OCI-LY3 (cell line): Measurements from ENCODE around the gene TOMM22.

ENCODE experiments used
- H2AFZ ChIP-seq: fragments of 200-600, 300-600 bp; shearing (Covaris generic); 2 replicates; pipeline ENCODE4 v1.6.0; 2014; ENCODE audit warnings: antibody characterized with exemption, low read depth, low read length
- H3K27ac ChIP-seq: fragments of 200-600, 300-600 bp; sonication (generic); 2 replicates; pipeline ENCODE4 v1.5.1; 2014; ENCODE audit warnings: mild to moderate bottlenecking, low read length, moderate library complexity, mixed read lengths
- H3K27me3 ChIP-seq: fragments of 200-600, 300-600 bp; sonication (generic); 2 replicates; pipeline ENCODE4 v1.6.1; 2014; ENCODE audit warnings: low read depth, low read length, mixed read lengths
- H3K36me3 ChIP-seq: fragments of 200-600, 300-600 bp; sonication (generic); replicated peaks from 2 replicates; pipeline ENCODE3; 2014; ENCODE audit warnings: low read depth, low read length, mixed read lengths
- H3K4me1 ChIP-seq: fragments of 300-600, 200-600 bp; sonication (generic); 2 replicates; pipeline ENCODE4 v1.6.1; 2014; ENCODE audit warnings: low read length, mixed read lengths
- H3K4me2 ChIP-seq: fragments of 200-600, 300-600 bp; sonication (generic); 2 replicates; pipeline ENCODE4 v1.6.1; 2014; ENCODE audit warnings: low read length, mixed read lengths
- H3K4me3 ChIP-seq: fragments of 300-600, 200-600 bp; sonication (generic); 2 replicates; pipeline ENCODE4 v1.5.1; 2014; ENCODE audit warnings: antibody characterized with exemption, mild to moderate bottlenecking, low read length, moderate library complexity
- H3K79me2 ChIP-seq: fragments of 300-600, 200-600 bp; shearing (Covaris generic); 2 replicates; pipeline ENCODE4 v1.6.1; 2014; ENCODE audit warnings: mild to moderate bottlenecking, low read length, mixed read lengths
- H3K9ac ChIP-seq: fragments of 300-600, 200-600 bp; shearing (Covaris generic); 2 replicates; pipeline ENCODE4 v1.6.0; 2014; ENCODE audit warnings: mild to moderate bottlenecking, low read length, moderate library complexity
- H3K9me3 ChIP-seq: fragments of 200-600, 300-600 bp; shearing (Covaris generic); 2 replicates; pipeline ENCODE4 v1.6.1; 2014; ENCODE audit warnings: low read length, mixed read lengths; ENCODE audit not compliant: insufficient read depth
- H4K20me1 ChIP-seq: fragments of 200-600, 300-600 bp; sonication (generic); 2 replicates; pipeline ENCODE4 v1.6.1; 2016; ENCODE audit warnings: low read length, mixed read lengths; ENCODE audit not compliant: insufficient read depth
- EZH2phosphoT487 ChIP-seq: fragments of 200-600 bp; shearing (Covaris generic); IDR thresholded peaks from 2 replicates; pipeline ENCODE4 v1.6.1; 2018; ENCODE audit warnings: antibody characterized with exemption, mixed run types, low read depth
- TF ChIP-seq, protein P1 (sequence below): fragments of 200-600, 300-600 bp; sonication (generic); IDR thresholded peaks from 2 replicates; pipeline ENCODE4 v1.5.1; 2014; ENCODE audit warnings: antibody characterized with exemption, low read length, low read depth

TOMM22 gene

DNA sequence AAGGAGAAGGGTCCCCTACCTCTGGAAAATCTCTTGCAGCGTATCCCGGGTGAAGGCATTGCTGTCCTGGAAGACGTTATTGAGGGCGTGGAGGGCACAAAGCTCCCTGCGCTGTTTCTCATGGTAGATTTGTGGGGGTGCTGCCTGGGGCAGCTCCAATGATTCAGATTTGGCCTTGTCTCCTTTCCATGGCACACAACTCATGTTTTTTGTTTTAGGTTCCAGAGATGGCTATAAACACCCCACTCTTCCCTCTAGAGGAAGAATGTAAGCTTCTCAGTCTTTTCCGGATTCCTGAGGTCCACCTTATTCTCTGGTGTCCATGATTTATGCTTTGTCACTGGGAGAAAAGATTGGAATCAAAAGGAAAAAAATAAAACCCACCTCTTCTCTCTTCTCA is 18.0 kb downstream of the TOMM22 start:
- peaks cover 19% of the 10 kb centered on the region for H3K36me3 ChIP-seq
- H3K4me2 ChIP-seq, result peak overlapping the region; percentile 96
- no peak overlapping the region for H2AFZ ChIP-seq
- no peaks in the 10 kb centered on the region for H4K20me1 ChIP-seq
- H3K27me3 ChIP-seq, result no peaks in the 10 kb centered on the region
- no peaks in the 10 kb centered on the region for H3K9me3 ChIP-seq
- no peak overlapping the region for H3K27ac ChIP-seq
- H3K4me1 ChIP-seq, result peaks cover 23% of the 10 kb centered on the region
- no peak for TF ChIP-seq EZH2phosphoT487
- TF ChIP-seq, protein P1, sequence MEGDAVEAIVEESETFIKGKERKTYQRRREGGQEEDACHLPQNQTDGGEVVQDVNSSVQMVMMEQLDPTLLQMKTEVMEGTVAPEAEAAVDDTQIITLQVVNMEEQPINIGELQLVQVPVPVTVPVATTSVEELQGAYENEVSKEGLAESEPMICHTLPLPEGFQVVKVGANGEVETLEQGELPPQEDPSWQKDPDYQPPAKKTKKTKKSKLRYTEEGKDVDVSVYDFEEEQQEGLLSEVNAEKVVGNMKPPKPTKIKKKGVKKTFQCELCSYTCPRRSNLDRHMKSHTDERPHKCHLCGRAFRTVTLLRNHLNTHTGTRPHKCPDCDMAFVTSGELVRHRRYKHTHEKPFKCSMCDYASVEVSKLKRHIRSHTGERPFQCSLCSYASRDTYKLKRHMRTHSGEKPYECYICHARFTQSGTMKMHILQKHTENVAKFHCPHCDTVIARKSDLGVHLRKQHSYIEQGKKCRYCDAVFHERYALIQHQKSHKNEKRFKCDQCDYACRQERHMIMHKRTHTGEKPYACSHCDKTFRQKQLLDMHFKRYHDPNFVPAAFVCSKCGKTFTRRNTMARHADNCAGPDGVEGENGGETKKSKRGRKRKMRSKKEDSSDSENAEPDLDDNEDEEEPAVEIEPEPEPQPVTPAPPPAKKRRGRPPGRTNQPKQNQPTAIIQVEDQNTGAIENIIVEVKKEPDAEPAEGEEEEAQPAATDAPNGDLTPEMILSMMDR, result no peak
- peak overlapping the region; percentile 94 for H3K9ac ChIP-seq
- H3K4me3 ChIP-seq, result peak overlapping the region; percentile 92
- H3K79me2 ChIP-seq, result peaks cover 51% of the 10 kb centered on the region

GRCh38 chr22:38700270-38700788 is 18.6 kb downstream of the TOMM22 start:
- Histone ChIP-seq H3K9ac (peak overlapping the region; percentile 94), H3K4me3 (peak overlapping the region; percentile 92), H3K79me2 (peaks cover 47% of the 10 kb centered on the region), H3K9me3 (no peaks in the 10 kb centered on the region), H4K20me1 (no peaks in the 10 kb centered on the region), H3K27me3 (no peaks in the 10 kb centered on the region), H2AFZ (peak overlapping the region; percentile 47), H3K36me3 (peaks cover 15% of the 10 kb centered on the region), H3K27ac (peak overlapping the region; percentile 47), H3K4me1 (peaks cover 24% of the 10 kb centered on the region), H3K4me2 (peak overlapping the region; percentile 96)
- TF ChIP-seq EZH2phosphoT487, result no peak
- TF ChIP-seq, protein P1, result no peak

GRCh38 chr22:38700789-38701628 is 19.3 kb downstream of the TOMM22 start, which contains the start of gene JOSD1:
JOSD1 (minus strand) TSS chr22:38700943; CDS start chr22:38699987, 956 bp downstream.
- TF ChIP-seq, protein P1, result no peak; the same call in 1 of the 2 replicates
- no peak for TF ChIP-seq EZH2phosphoT487
- Histone ChIP-seq H4K20me1 (no peaks in the 10 kb centered on the region), H3K9me3 (no peaks in the 10 kb centered on the region), H3K4me1 (peaks cover 24% of the 10 kb centered on the region), H3K9ac (peak within 1 kb of the TSS; percentile 94), H3K27ac (peak within 1 kb of the TSS; percentile 50), H3K27me3 (no peaks in the 10 kb centered on the region), H3K4me2 (peak within 1 kb of the TSS; percentile 96), H3K36me3 (peaks cover 15% of the 10 kb centered on the region), H2AFZ (peak within 1 kb of the TSS; percentile 93), H3K79me2 (peaks cover 47% of the 10 kb centered on the region), H3K4me3 (peak within 1 kb of the TSS; percentile 92)

DNA sequence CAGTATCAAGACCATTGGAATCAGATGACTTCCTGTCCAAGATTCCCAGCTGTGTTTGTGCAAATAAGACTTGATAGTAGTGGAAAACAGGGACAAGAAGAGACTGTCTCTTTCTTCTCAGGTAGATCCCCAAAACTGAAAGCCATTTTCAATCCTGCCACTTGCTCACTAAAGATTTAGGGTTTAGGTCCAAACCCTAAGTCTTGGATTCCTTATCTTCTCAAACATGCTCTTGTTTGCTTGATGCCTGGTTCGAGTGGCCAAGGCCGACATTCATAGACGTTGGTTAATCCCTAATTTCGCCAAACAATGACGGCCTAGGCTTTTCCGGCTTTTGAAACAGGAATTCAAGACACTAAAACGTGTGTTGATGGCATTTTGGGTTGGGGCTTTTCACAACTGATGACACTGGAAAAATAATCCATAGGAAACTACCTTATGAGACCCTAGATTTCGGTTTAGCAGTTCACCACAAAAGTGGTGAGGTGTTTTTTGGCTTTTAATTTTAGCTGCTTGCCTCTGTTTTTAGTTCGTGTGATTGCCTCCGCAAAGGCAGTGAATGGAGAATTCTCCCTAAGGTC is 23.0 kb downstream of the TOMM22 start:
- Histone ChIP-seq H3K27ac (peak overlapping the region; percentile 47), H3K36me3 (peaks cover 12% of the 10 kb centered on the region), H3K79me2 (peaks cover 48% of the 10 kb centered on the region), H3K4me1 (peaks cover 41% of the 10 kb centered on the region), H2AFZ (peak overlapping the region; percentile 84), H3K4me2 (peak overlapping the region; percentile 76), H3K9ac (peak overlapping the region; percentile 67), H3K9me3 (no peaks in the 10 kb centered on the region), H3K27me3 (no peaks in the 10 kb centered on the region), H3K4me3 (peak overlapping the region; percentile 78), H4K20me1 (peaks cover 32% of the 10 kb centered on the region)
- TF ChIP-seq, protein P1, result no peak
- no peak for TF ChIP-seq EZH2phosphoT487
